IPS-18a (cell line): ENCODE measurements around the gene AP1G1.
"Not testable (repeated sequence)": the region's sequence is repeated elsewhere in the genome, so short reads cannot be mapped to it uniquely, and the experiment has no call there.

Experiments
- H3K27ac ChIP-seq: one replicate; pipeline ENCODE4 v1.5.1; 2013; ENCODE audit warnings: low read length
- H3K27me3 ChIP-seq: one replicate; pipeline ENCODE4 v1.6.1; 2013; ENCODE audit warnings: mild to moderate bottlenecking, low read length; ENCODE audit not compliant: control insufficient read depth, insufficient read depth
- H3K36me3 ChIP-seq: one replicate; pipeline ENCODE4 v1.6.1; 2013; ENCODE audit warnings: low read depth, low read length; ENCODE audit not compliant: control insufficient read depth
- H3K4me1 ChIP-seq: one replicate; pipeline ENCODE4 v1.6.1; 2013; ENCODE audit warnings: low read depth, low read length; ENCODE audit not compliant: control insufficient read depth
- H3K4me3 ChIP-seq: one replicate; pipeline ENCODE4 v1.5.1; 2013; ENCODE audit warnings: low read length
- H3K9ac ChIP-seq: one replicate; pipeline ENCODE4 v1.6.1; 2013; ENCODE audit warnings: mild to moderate bottlenecking, low read length, moderate library complexity
- H3K9me3 ChIP-seq: one replicate; pipeline ENCODE4 v1.6.1; 2013; ENCODE audit warnings: low read depth, low read length; ENCODE audit not compliant: control insufficient read depth

Gene AP1G1

GRCh38 chr16:71687861-71688260 is 120.8 kb downstream of the AP1G1 start:
- no peak overlapping the region for H3K9ac ChIP-seq
- H3K9me3 ChIP-seq: no peaks in the 10 kb centered on the region
- no peak overlapping the region for H3K4me3 ChIP-seq
- no peaks in the 10 kb centered on the region for H3K4me1 ChIP-seq
- H3K36me3 ChIP-seq: peaks cover 24% of the 10 kb centered on the region
- no peak overlapping the region for H3K27ac ChIP-seq
- no peaks in the 10 kb centered on the region for H3K27me3 ChIP-seq

- H3K9me3 ChIP-seq, H3K27me3 ChIP-seq, H3K9ac ChIP-seq, H3K4me3 ChIP-seq, H3K4me1 ChIP-seq, H3K27ac ChIP-seq: not testable (repeated sequence)
- H3K36me3 ChIP-seq: peaks cover 35% of the 10 kb centered on the region
These were observed 124.4 kb downstream of the AP1G1 start for GRCh38 chr16:71684280-71684679.

GRCh38 chr16:71681360-71681759 is 127.3 kb downstream of the AP1G1 start:
- Histone ChIP-seq H3K4me1 (no peaks in the 10 kb centered on the region), H3K36me3 (peaks cover 35% of the 10 kb centered on the region), H3K9ac (no peak overlapping the region), H3K9me3 (no peaks in the 10 kb centered on the region), H3K4me3 (no peak overlapping the region), H3K27me3 (no peaks in the 10 kb centered on the region), H3K27ac (no peak overlapping the region)
